Neural crest cell (in vitro differentiated cells): ENCODE results near the gene SDSL. TPM values are rescaled to one million over a fixed set of nuclear protein-coding genes. Genes with fewer than 3 reads are reported as not detected.

Source experiments
- DNase-seq: peaks from one replicate; pipeline ENCODE4 v3.0.0; 2021; ENCODE audit warnings: low read depth, mixed read lengths, low spot score
- H3K27ac Mint-ChIP-seq: one replicate; pipeline ENCODE4 v1.8.0; 2021; ENCODE audit warnings: mild to moderate bottlenecking, mixed read lengths; ENCODE audit not compliant: unreplicated experiment
- H3K27me3 Mint-ChIP-seq: 2 replicates; pipeline ENCODE4 v1.8.0; 2021; ENCODE audit warnings: low read depth, mild to moderate bottlenecking, mixed read lengths
- H3K36me3 Mint-ChIP-seq: 2 replicates; pipeline ENCODE4 v1.8.0; 2021; ENCODE audit warnings: low read depth, mild to moderate bottlenecking, mixed read lengths
- H3K4me1 Mint-ChIP-seq: 2 replicates; pipeline ENCODE4 v1.8.0; 2021; ENCODE audit warnings: mixed read lengths
- H3K4me3 Mint-ChIP-seq: one replicate; pipeline ENCODE4 v1.8.0; 2021; ENCODE audit warnings: mild to moderate bottlenecking, mixed read lengths
- H3K9me3 Mint-ChIP-seq: 2 replicates; pipeline ENCODE4 v1.8.0; 2021; ENCODE audit warnings: mixed read lengths
- CTCF ChIP-seq: fragments of 200-600 bp; sonication (generic); conservative IDR thresholded peaks from 2 replicates; pipeline ENCODE4 v1.5.0; 2021; ENCODE audit warnings: antibody characterized with exemption, mild to moderate bottlenecking
- total RNA-seq: library from RNA; stranded (reverse); gene quantifications from 2 replicates; pipeline ENCODE4 v1.2.1, GENCODE V29; 2021

SDSL gene
- total RNA-seq, 1 donor from 2014 or later: 1.5 TPM

DNA sequence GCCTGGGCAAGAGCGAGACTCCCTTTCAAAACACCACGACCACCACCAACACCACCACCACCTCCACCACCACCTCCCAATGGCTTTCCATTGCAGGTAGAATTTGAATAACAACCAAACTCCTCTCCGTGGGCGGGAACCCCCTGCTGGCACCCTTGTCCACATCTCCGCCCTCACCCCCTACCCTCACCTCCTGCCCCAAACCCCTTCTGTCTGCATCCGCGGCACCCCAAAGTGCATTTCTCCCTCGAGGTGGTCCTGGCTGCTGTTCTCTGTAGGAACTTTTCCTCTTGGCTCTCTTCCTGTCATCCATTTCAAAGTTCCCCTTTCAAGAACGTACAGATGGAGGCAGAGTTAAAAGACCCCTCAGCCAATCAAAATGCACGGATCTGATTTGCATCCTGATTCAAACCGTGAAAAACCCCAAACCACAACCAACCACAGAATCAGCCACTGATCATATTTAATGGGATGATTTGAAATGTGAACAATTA is 3.8 kb downstream of the SDSL start:
- TF ChIP-seq CTCF: no peak
- H3K9me3 Mint-ChIP-seq: no peaks in the 10 kb centered on the region
- no peak for DNase-seq
- H3K27me3 Mint-ChIP-seq: peaks cover 28% of the 10 kb centered on the region
- no peaks in the 10 kb centered on the region for H3K36me3 Mint-ChIP-seq
- H3K27ac Mint-ChIP-seq: no peak overlapping the region
- no peak overlapping the region for H3K4me3 Mint-ChIP-seq
- H3K4me1 Mint-ChIP-seq: peaks cover 12% of the 10 kb centered on the region

- Mint-ChIP-seq H3K4me3 (no peak overlapping the region), H3K27ac (no peak overlapping the region), H3K36me3 (no peaks in the 10 kb centered on the region), H3K4me1 (peaks cover 4% of the 10 kb centered on the region), H3K9me3 (no peaks in the 10 kb centered on the region), H3K27me3 (peaks cover 30% of the 10 kb centered on the region)
- TF ChIP-seq CTCF: no peak
- DNase-seq: no peak
Observed at GRCh38 chr12:113427882-113428281, 5.7 kb downstream of the SDSL start.

- H3K4me1 Mint-ChIP-seq: peaks cover 4% of the 10 kb centered on the region
- H3K4me3 Mint-ChIP-seq: no peak overlapping the region
- no peaks in the 10 kb centered on the region for H3K9me3 Mint-ChIP-seq
- no peak for DNase-seq
- H3K27ac Mint-ChIP-seq: no peak overlapping the region
- TF ChIP-seq CTCF: no peak
- H3K27me3 Mint-ChIP-seq: peaks cover 32% of the 10 kb centered on the region
- no peaks in the 10 kb centered on the region for H3K36me3 Mint-ChIP-seq
Observed at GRCh38 chr12:113428482-113428881, 6.3 kb downstream of the SDSL start.

DNA sequence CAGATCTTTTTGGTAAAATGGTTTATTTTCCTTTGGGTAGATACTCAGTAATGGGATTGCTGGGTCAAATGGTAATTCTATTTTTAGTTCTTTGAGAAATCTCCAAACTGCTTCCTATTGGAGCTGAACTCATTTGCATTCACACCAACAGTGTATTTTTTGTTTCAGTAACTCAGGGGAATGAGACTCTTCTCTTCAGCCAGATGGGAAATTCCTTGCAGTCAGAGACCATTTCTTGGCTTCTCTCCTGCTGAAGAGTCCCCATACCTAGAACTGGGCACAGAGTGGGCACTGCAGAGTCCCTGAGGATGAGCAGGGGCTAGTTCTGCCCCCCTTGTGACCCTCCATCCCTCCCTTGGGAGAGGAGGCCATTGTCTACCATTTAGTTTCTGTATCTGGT is 10.8 kb downstream of the SDSL start:
- Mint-ChIP-seq H3K9me3 (no peaks in the 10 kb centered on the region), H3K4me1 (no peaks in the 10 kb centered on the region), H3K27ac (no peak overlapping the region), H3K4me3 (no peak overlapping the region), H3K36me3 (no peaks in the 10 kb centered on the region), H3K27me3 (peaks cover 17% of the 10 kb centered on the region)
- TF ChIP-seq CTCF: no peak
- DNase-seq: no peak

- DNase-seq: no peak
- TF ChIP-seq CTCF: no peak
- H3K36me3 Mint-ChIP-seq: no peaks in the 10 kb centered on the region
- peaks cover 15% of the 10 kb centered on the region for H3K27me3 Mint-ChIP-seq
- H3K4me3 Mint-ChIP-seq: no peak overlapping the region
- no peak overlapping the region for H3K27ac Mint-ChIP-seq
- no peaks in the 10 kb centered on the region for H3K9me3 Mint-ChIP-seq
- H3K4me1 Mint-ChIP-seq: no peaks in the 10 kb centered on the region
Observed at GRCh38 chr12:113435367-113435766, 13.2 kb downstream of the SDSL start.

DNA sequence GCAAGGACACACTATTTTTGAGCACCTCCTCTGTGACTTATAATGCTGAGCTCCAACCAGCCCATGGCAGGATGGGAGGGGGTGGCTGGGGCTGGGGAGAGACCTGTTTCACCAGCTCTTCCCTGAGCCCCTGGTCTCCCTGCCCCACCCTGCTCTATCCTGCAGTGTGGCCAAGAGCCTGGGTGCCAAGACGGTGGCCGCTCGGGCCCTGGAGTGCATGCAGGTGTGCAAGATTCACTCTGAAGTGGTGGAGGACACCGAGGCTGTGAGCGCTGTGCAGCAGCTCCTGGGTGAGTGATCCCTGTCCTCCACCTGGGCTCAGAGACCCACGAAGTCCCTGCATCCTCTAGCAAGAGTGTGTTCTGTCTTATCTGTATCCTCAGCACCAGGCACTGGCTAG is 14.4 kb downstream of the SDSL start:
- no peak for TF ChIP-seq CTCF
- H3K4me1 Mint-ChIP-seq: no peaks in the 10 kb centered on the region
- no peak overlapping the region for H3K27ac Mint-ChIP-seq
- no peaks in the 10 kb centered on the region for H3K36me3 Mint-ChIP-seq
- no peak for DNase-seq
- H3K4me3 Mint-ChIP-seq: no peak overlapping the region
- H3K27me3 Mint-ChIP-seq: peaks cover 17% of the 10 kb centered on the region
- no peaks in the 10 kb centered on the region for H3K9me3 Mint-ChIP-seq
